GM18868 (cell line): ENCODE data around the gene ZFP36L2.

Source experiments
- ATAC-seq: cut with Tn5 transposase; IDR thresholded peaks from one replicate; pipeline ENCODE4 v1.9.1; 2021; ENCODE audit warnings: mild to moderate bottlenecking, moderate library complexity; ENCODE audit not compliant: unreplicated experiment

Gene ZFP36L2

DNA sequence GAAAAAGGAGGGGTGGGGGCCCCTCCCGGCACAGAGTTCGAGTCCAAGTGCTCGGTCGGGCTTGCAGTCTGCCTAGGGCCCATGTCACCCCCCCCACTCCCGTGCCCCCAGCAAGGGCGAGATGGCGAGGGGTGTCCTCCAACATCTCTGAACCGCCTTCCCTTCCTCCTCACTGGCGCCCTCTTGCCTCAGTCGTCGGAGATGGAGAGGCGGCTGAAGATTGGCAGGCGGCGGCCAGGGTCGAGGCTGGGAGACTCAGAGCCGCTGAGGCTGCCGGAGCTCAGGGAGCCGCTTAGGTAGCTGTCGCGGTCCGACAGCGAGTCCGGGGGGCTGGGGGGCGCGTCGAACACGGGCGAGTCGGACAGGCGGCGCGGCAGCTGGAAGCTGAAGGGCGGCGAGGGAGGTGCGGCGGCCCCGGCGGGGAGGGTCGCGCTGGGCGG lies 2.3 kb downstream of the ZFP36L2 start:
- ATAC-seq: no peak

- no peak for ATAC-seq
Observed at GRCh38 chr2:43223521-43224001, 2.8 kb downstream of the ZFP36L2 start.

- ATAC-seq: no peak
Observed at GRCh38 chr2:43222475-43223309, 3.7 kb downstream of the ZFP36L2 start.

GRCh38 chr2:43221763-43222474 lies 4.5 kb downstream of the ZFP36L2 start:
- no peak for ATAC-seq

DNA sequence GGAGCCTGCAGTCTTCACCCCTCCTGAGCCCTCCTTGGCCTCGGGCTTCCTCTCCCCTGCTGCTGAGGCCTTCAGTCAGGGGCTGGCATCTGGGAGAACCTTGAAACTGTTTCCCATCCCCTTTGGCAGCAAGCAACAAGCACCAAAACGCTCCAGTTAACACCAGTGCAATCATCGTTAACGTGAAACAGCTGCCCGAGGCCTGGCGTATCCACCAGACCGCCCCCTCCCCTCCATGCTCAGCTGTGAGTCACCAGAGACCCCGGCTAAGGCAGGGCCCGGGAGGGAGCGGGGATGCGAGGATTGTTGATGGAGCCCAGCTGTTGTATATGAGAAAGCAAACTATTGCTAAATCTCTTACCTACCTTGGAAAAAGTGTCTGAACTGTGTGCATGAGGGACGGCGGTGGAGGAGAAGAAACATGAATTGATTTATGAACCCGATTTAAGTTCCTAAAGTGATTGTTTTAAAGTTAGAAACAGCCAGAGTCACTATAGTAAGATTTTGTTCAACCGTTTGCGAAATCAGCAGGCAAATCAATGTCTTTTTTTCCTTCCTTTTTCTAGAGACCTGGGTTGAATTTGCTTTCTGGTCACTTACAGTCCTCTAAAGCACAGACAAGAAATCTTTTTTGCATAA lies 5.2 kb downstream of the ZFP36L2 start:
- no peak for ATAC-seq

DNA sequence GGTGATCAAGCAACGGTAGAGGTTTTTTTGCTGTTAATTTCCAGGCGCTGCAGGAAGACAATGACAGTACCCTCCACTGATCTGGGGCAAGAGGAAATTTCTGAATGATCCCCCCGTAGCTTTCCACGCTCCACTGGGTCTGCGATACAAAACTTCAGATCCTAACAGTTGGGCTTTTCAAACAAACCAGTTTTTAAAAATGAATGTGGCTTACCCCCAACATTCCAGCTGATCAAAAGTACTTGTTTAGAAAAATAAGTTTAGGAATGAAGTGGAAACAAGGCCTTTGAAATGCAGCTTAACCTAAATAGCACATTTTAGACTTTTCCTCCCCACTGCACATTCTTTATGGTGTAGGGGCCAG lies 5.7 kb downstream of the ZFP36L2 start:
- no peak for ATAC-seq

DNA sequence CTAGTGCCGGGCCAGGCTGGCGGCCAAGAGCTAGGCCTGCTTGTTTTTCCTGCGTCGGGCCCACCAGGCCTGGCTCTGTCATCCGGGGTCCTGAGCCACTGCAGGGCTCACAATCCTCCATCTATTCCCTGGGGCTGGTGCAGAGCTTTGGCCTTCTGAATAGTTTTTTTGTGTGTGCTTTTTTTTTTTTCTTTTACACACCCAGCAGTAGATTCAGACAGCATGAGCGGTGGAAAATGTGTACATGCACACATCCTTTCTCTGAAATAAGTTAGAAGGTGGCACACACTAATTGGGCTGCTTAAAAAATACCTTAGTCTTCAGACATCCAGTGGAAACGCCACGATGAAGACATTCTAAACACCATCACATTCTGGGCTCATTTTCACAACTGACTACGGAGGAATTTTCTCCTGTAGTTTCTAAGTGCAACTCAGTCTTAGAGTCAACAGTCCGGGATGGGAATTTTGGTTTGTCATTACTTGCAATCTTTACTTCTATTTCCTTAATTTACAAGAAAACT lies 6.1 kb downstream of the ZFP36L2 start:
- ATAC-seq: no peak

DNA sequence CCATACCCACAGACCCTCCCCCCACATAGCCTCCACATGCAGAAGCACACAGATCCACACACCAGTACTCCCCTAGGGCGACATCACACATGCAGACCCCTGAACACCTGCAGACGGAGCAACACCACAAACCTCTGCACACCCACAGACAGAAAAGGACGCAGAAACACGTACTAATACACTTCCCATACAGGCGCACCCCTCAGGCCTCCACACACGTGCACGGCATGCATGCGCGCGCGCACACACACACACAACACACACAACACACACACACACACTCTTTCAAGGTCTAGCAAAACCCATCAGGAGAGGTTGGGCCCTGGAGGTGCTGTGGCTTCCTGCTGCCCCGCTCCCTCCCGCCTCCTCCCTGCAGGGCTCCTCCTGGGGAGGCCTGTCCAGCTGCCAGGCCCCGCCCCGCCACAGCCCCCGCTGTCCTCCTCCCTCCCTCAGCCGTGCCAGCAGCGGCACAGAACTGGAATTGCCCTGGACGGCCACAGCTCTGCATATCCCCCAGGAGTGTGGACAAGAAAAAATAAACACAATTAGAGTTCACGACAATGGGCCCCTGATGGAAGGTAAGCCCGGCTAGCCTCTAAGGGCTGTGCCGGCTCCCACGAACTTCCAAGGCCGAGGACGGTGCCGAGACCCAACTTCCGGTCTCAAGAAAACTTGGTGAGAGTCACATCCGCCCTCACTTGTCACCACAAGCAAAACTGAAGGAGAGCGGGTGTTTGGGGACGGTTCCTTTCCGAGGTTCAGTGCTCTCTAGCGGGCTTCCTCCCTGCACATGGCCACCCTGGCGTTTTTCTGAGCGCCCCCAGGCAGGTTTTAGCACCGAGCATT lies 6.8 kb downstream of the ZFP36L2 start:
- peak; percentile 56 for ATAC-seq

DNA sequence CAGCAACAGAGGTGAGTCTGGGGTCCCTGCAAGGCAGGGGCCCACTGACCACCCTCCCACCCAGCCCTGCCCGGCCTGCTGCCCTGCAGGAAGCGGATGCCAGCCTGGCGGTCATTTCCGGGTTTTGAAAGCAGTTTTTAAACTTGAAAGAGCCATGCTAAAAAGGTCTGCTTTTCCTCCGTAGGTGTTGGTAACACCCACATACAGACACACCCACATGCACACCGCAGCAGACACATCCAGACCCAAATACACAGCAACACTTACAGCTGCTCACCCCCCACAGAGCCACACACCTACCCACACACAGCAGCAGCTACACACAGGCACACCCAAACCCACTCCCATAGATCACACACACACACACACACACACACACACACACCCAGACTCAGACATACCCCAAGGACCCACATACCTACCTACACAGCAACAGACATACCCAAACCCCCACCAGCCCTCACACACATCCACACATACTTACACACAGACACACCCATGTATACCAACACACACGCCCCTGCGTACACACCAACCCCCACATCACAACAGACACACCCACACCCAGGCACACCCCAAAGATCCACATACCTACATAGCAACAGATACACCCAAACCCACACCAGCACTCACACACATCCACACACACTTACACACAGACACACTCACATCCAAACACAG lies 7.6 kb downstream of the ZFP36L2 start:
- ATAC-seq: peak; percentile 37

GRCh38 chr2:43218155-43218701 lies 8.2 kb downstream of the ZFP36L2 start:
- peak; percentile 1 for ATAC-seq

DNA sequence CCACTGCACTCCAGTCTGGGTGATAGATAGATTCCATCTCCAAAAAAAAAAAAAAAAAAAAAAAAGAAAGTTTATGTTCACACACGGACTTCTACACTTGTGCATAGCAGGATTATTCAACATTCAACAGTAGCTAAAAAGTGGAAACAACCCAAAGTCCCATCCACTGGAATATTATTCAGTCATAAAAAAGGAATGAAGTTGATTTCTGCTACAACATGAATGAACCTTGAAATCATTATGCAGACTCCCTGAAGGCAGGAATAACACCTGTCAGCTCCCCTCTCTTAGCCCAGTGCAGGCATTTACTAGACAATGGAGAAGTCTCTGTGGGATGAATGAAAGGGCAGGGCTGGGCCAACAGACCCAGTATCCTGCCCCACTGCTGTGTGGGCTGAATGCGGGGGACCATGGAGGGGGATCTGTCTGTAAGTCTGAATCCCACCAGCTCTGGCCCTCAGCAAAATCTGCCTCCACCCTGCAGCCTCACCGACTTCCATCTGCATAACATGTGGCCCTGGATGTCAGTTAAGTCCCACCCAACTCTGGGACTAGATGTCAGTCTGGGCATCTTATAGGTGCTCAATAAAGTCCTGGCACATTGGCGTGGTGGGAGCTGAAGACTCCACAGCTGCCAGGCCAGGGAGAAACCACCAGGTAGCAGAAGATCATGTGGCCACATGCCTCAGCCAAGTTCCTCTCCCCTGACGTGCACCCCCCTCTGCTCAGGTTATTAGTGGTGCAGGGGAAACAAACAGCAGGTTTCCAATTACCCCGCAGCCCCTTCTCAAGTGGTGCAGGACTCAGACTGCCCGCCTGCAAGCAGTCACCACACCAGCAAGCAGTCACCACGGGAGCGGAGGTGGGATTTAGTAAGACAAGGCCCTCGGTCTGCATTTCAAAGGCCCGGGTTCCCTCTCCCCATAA lies 8.9 kb downstream of the ZFP36L2 start:
- no peak for ATAC-seq

DNA sequence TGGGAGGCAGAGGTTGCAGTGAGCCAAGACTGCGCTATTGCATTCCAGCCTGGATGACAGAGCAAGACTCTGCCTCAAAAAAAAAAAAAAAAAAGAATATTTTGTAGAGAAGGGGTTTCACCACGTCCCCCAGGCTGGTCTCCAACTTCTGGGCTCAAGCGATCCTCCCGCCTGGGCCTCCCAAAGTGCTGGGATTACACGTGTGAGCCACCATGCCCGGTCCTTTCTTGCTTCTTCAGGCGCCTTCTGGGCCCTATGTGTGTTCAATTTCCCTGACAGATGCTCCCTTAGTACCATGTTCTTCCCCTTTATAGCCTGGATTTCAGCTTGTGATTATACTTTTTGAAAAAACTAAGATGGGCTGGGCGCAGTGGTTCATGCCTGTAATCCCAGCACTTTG lies 9.8 kb downstream of the ZFP36L2 start:
- no peak for ATAC-seq

GRCh38 chr2:43215673-43216255 lies 10.6 kb downstream of the ZFP36L2 start:
- no peak for ATAC-seq

- ATAC-seq: no peak
Observed at GRCh38 chr2:43214253-43214652, 12.2 kb downstream of the ZFP36L2 start.

GRCh38 chr2:43212931-43213330 lies 13.5 kb downstream of the ZFP36L2 start:
- no peak for ATAC-seq

DNA sequence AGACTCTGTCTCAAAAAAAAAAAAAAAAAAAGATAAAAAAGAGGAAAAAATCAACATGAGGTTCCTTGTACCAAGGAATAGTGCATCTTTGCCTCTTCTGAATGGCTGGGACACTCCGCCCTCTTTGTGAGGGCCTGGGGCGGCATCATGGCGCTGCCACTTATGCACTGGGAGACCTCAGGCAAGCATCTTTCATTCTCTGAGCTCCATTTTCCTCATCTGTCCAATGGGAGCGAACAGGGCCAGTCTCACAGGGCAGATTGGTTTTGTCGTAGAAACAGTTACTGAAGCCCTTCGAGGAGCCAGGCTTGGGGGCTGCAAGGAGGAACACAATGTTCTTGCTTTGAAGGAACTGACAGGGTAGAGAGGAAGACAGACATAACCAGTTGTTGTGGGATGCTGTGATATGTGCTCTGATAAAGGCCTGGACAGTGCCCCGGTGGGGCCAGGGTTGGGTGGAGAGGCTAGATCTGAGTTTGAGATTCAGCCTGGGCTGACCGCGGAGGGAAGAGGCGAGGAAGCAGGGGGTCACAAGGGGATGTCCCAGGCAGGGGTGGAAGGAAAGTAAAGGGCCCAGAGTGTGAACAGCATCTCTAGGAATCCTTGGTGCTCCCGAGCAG lies 14.1 kb downstream of the ZFP36L2 start:
- no peak for ATAC-seq

DNA sequence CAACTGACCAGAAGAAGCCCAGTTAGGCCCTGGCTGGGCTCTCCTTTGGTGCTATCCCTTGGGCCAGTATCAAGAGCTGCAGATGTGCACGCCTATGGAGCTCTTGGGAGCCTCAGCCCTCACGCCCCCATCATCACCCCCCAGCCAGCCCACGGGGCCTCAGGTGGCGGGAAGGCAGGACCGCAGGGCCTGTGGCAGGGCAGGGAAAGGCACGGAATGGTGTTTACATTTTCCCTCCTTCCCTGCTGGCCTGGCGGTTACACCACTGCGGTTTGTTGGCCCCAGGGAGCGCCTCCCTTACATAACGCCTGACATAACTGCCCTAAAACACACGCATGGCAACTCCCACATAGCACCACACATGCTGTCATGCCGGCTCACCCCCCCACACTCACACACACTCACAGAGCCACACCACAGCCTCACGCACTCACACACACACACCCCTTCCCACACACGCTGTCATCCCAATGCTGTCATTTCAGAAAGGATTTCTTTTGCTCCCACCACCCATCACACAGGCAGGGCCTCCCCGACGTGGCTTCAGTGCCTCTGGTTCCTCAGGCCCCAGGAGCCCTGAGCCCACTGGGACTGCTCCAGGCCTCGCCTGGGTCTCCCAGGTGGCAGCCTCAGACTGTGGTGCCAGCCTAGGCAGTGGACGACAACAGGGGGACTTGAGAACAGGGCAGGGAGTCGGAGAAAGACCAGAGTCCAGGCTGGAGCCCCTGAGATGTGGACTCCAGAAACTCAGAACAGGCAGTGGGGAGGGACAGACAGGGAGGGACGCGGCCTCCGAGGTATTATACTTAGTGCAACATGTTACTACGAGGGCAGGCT lies 15.7 kb downstream of the ZFP36L2 start:
- ATAC-seq: no peak
